Measurements from ENCODE around the gene CARD18. TPM values are rescaled to one million over a fixed set of nuclear protein-coding genes. Genes with fewer than 3 reads are reported as not detected.

Gene CARD18
- total RNA-seq, 2 donors from 2014 or later, result not detected

GRCh38 chr11:105092256-105093239 is 47.0 kb downstream of the CARD18 start:
- no peak for DNase-seq
- no peaks in the 10 kb centered on the region for H3K36me3 ChIP-seq
- no peaks in the 10 kb centered on the region for H3K9me3 ChIP-seq
- no peak overlapping the region for H3K9ac ChIP-seq (ENCODE audit: low read depth in 2 of 2, low read length in 2 of 2)
- no peaks in the 10 kb centered on the region for H3K27me3 ChIP-seq
- H3K27ac ChIP-seq, result no peak overlapping the region
- no peak overlapping the region for H3K4me3 ChIP-seq
- intact Hi-C loops (cut with DNase I), result no loop called here
- no peak for TF ChIP-seq CTCF (IDR thresholded peaks at IDR 0.05)
- no peaks in the 10 kb centered on the region for H3K4me1 ChIP-seq

Other genes starting within 250 kb of the CARD18 start
- gene CASP12, start 241.3 kb downstream of the CARD18 start, total RNA-seq, result under 1 TPM in 1 of 2 donors, not detected in 1; 0.27 TPM
- 10 to 100 TPM; 27.6 to 29.8 TPM for gene CASP4, start 171.2 kb downstream of the CARD18 start, total RNA-seq
- 10 to 100 TPM; 25.7 to 47.3 TPM for gene CASP5, start 116.6 kb downstream of the CARD18 start, total RNA-seq
- gene CASP1, start 104.6 kb downstream of the CARD18 start, total RNA-seq, result 10 to 100 TPM; 68.7 to 73.7 TPM
- 10 to 100 TPM; 35.9 to 40.2 TPM for gene CARD16, start 94.4 kb downstream of the CARD18 start, total RNA-seq